Coronary artery (tissue), 2 donors: ENCODE measurements around the gene KPNB1.

Source experiments
- DNase-seq: peaks from one replicate; pipeline ENCODE4 v3.0.0-alpha.2; 2017; ENCODE audit warnings: low spot score
- H3K27ac ChIP-seq, 2 donors: fragments of 200-600 bp; sonication (generic); one replicate each; pipeline ENCODE4 v1.5.1; 2016 to 2019
- H3K4me3 ChIP-seq: fragments of 200-600 bp; sonication (generic); 2 replicates; pipeline ENCODE4 v1.5.1; 2016; ENCODE audit warnings: mild to moderate bottlenecking, moderate library complexity
- CTCF ChIP-seq: fragments of 200-600 bp; sonication (generic); IDR thresholded peaks from one replicate; pipeline ENCODE4 v1.5.1; 2019; ENCODE audit warnings: antibody characterized with exemption

KPNB1 gene

GRCh38 chr17:47649153-47649971, at the start of gene KPNB1:
KPNB1 (plus strand) TSS chr17:47649919; CDS start chr17:47650245, 326 bp downstream.
- Histone ChIP-seq H3K27ac (peak within 1 kb of the TSS; percentile 92 to 98), H3K4me3 (peak within 1 kb of the TSS; percentile 94)
- no peak for TF ChIP-seq CTCF
- DNase-seq = peak; percentile 100

- TF ChIP-seq CTCF = no peak
- no peak for DNase-seq
- no peak overlapping the region for H3K4me3 ChIP-seq
- H3K27ac ChIP-seq = peak overlapping the region; percentile 12 to 56
Measured at GRCh38 chr17:47603830-47604597, 45.7 kb upstream of the KPNB1 start.

GRCh38 chr17:47604598-47604927, 45.2 kb upstream of the KPNB1 start:
- H3K4me3 ChIP-seq = no peak overlapping the region
- peak overlapping the region; percentile 12 to 56 for H3K27ac ChIP-seq
- no peak for DNase-seq
- TF ChIP-seq CTCF = no peak

- no peak for TF ChIP-seq CTCF
- Histone ChIP-seq H3K4me3 (no peak overlapping the region), H3K27ac (peak overlapping the region in 1 of 2 donors; percentile 56)
- DNase-seq = no peak
Measured at GRCh38 chr17:47605011-47605410, 44.7 kb upstream of the KPNB1 start.

GRCh38 chr17:47607481-47607880, 42.2 kb upstream of the KPNB1 start:
- TF ChIP-seq CTCF = no peak
- H3K27ac ChIP-seq = no peak overlapping the region

GRCh38 chr17:47611372-47612350, 38.1 kb upstream of the KPNB1 start:
- H3K27ac ChIP-seq = no peak overlapping the region
- TF ChIP-seq CTCF = no peak
- H3K4me3 ChIP-seq = no peak overlapping the region
- no peak for DNase-seq

More at GRCh38 chr17:47607481-47607880, 42.2 kb upstream of the KPNB1 start:
- DNase-seq = no peak
- H3K4me3 ChIP-seq = no peak overlapping the region
